ENCODE data around the gene DNAH2.

DNA sequence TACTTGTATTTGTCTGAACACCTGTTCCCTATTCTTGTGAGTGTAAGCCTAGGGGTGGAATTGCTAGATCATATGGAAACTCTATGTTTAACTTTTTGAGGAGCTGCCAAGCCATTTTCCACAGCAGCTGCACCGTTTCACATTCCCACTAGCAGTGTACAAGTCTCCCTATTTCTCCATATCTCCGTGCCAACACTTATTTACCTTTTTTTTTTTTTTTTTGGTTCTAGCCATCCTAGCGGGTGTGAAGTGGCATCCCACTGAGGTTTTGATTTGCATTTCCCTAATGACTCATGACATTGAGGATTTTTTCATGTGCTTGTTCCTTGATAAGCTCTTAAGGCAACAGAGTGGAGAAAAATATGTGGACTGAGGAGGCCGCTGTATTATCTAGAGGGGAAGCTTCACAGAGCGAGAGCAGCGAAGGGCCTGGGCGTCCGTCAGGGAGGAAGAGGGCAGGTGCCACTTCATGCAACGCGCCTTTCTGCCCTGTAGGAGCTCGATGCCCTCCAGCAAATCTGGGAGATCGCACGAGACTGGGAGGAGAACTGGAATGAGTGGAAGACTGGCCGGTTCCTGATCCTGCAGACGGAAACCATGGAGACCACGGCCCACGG lies 50.0 kb downstream of the DNAH2 start:
- TF ChIP-seq CTCF (IDR thresholded peaks at IDR 0.05; ENCODE audit: insufficient read depth, low read length, poor library complexity, severe bottlenecking) (no peak), EZH2phosphoT487 (conservative IDR thresholded peaks at IDR 0.05; ENCODE audit: low read length) (no peak)

All from SU-DHL-6 (cell line).